Hippocampal formation (tissue), 2 donors: ENCODE results near the gene NR5A2.

ENCODE experiments used
- DNase-seq, 2 donors: peaks; one replicate each; lab custom pipeline; 2025; lab: John Stamatoyannopoulos, UW

NR5A2 gene

GRCh38 chr1:200035956-200036618 lies 8.6 kb downstream of the NR5A2 start:
- DNase-seq, result no peak

- no peak for DNase-seq
Observed at GRCh38 chr1:200036619-200037270, 9.2 kb downstream of the NR5A2 start.

- no peak for DNase-seq
Observed at GRCh38 chr1:200037501-200037900, 10.0 kb downstream of the NR5A2 start.

- DNase-seq, result no peak
Observed at GRCh38 chr1:200037904-200038303, 10.4 kb downstream of the NR5A2 start.

- no peak for DNase-seq
Observed at GRCh38 chr1:200038325-200038980, 10.9 kb downstream of the NR5A2 start.

GRCh38 chr1:200038981-200039848 lies 11.7 kb downstream of the NR5A2 start:
- no peak for DNase-seq

- DNase-seq, result no peak
Observed at GRCh38 chr1:200039849-200040474, 12.5 kb downstream of the NR5A2 start.

GRCh38 chr1:200040481-200041138 lies 13.1 kb downstream of the NR5A2 start:
- DNase-seq, result no peak

GRCh38 chr1:200041337-200042118 lies 14.0 kb downstream of the NR5A2 start:
- DNase-seq, result no peak

GRCh38 chr1:200042119-200042551 lies 14.6 kb downstream of the NR5A2 start:
- DNase-seq, result no peak

GRCh38 chr1:200042552-200043335 lies 15.2 kb downstream of the NR5A2 start:
- DNase-seq, result no peak

- no peak for DNase-seq
Observed at GRCh38 chr1:200043336-200043668, 15.8 kb downstream of the NR5A2 start.

- no peak for DNase-seq
Observed at GRCh38 chr1:200046115-200046514, 18.6 kb downstream of the NR5A2 start.

- no peak for DNase-seq
Observed at GRCh38 chr1:200048244-200048643, 20.7 kb downstream of the NR5A2 start.

- no peak for DNase-seq
Observed at GRCh38 chr1:200049810-200050209, 22.3 kb downstream of the NR5A2 start.

GRCh38 chr1:200051620-200052019 lies 24.1 kb downstream of the NR5A2 start:
- DNase-seq, result no peak

GRCh38 chr1:200053091-200053490 lies 25.6 kb downstream of the NR5A2 start:
- DNase-seq, result no peak

- no peak for DNase-seq
Observed at GRCh38 chr1:200053646-200054045, 26.1 kb downstream of the NR5A2 start.

- no peak for DNase-seq
Observed at GRCh38 chr1:200058341-200058740, 30.8 kb downstream of the NR5A2 start.

- DNase-seq, result no peak
Observed at GRCh38 chr1:200062143-200062542, 34.6 kb downstream of the NR5A2 start.
